ENCODE measurements around the gene CETN3. TPM values are rescaled to one million over a fixed set of nuclear protein-coding genes. Genes with fewer than 3 reads are reported as not detected.

CETN3 gene
- total RNA-seq, 1 experiment from 2014 or later = 42.8 TPM

GRCh38 chr5:90399251-90399650 lies 10.3 kb downstream of the CETN3 start:
- ATAC-seq = no peak
- ChIA-PET CTCF (no interaction called here), RAD21 (ENCODE audit: low non-redundant PET in 1 of 2, low total read pairs in 2 of 2, uncharacterized antibody in 2 of 2, unreplicated experiment in 2 of 2) (no interaction called here), POLR2A (interaction anchor here (5.0 kb wide), 1 partner anchor 11 kb away, joined by 29 read pairs; the partner anchor contains the start of gene CETN3)
- TF ChIP-seq RAD21 (IDR thresholded peaks at IDR 0.05; ENCODE audit: low read depth) (no peak), ATF3 (IDR thresholded peaks at IDR 0.05) (no peak), CBX3 (IDR thresholded peaks at IDR 0.05; ENCODE audit: low read depth) (no peak), ZNF274 (IDR thresholded peaks at IDR 0.05; ENCODE audit: low read depth, low read length) (no peak), EZH2 (IDR thresholded peaks at IDR 0.05) (no peak), FOSL1 (IDR thresholded peaks at IDR 0.05; ENCODE audit: low read depth) (no peak), POLR2AphosphoS5 (IDR thresholded peaks at IDR 0.05; ENCODE audit: low read depth, low read length) (no peak), MAX (IDR thresholded peaks at IDR 0.05) (no peak), POLR2A (IDR thresholded peaks at IDR 0.05; ENCODE audit: borderline replicate concordance, extremely low read depth, insufficient read depth, insufficient read length) (no peak), EZH2phosphoT487 (IDR thresholded peaks at IDR 0.05; ENCODE audit: borderline replicate concordance) (no peak), JUND (IDR thresholded peaks at IDR 0.05) (no peak)
- no peaks in the 10 kb centered on the region for H3K27me3 ChIP-seq (ENCODE audit: insufficient read depth, low read length)
- no peak overlapping the region for H2AFZ ChIP-seq (ENCODE audit: low read depth, low read length, poor library complexity, severe bottlenecking)
- H3K4me1 ChIP-seq (ENCODE audit: control insufficient read depth in 1 of 2, insufficient read depth in 2 of 2, low read length in 2 of 2) = no peaks in the 10 kb centered on the region
- H3K9ac ChIP-seq (ENCODE audit: low read length) = no peak overlapping the region
- H3K4me3 ChIP-seq (replicated peaks in 1 of 2; ENCODE audit: low read depth in 1 of 2, low read length in 2 of 2) = no peak overlapping the region
- no peak overlapping the region for H3K4me2 ChIP-seq (ENCODE audit: low read length)
- no peak for DNase-seq (ENCODE audit: low read depth, low spot score)
- intact Hi-C loops (cut with micrococcal nuclease) = no loop called here
- H3K9me2 ChIP-seq (ENCODE audit: insufficient read depth) = no peaks in the 10 kb centered on the region
- H3K36me3 ChIP-seq (ENCODE audit: control insufficient read depth in 1 of 2, insufficient read depth in 2 of 2, low read length in 2 of 2) = peaks cover 3 to 7% of the 10 kb centered on the region in 2 experiments; a peak in 2 of 4 replicates
- H3K27ac ChIP-seq (ENCODE audit: low read depth, low read length) = no peak overlapping the region
- peaks cover 15% of the 10 kb centered on the region for H3K79me2 ChIP-seq (ENCODE audit: insufficient read depth, low read length)
- BruUV-seq (replicated peaks) = no TSS peak
- H3K9me3 ChIP-seq (ENCODE audit: control insufficient read depth in 1 of 2, insufficient read depth in 1 of 2, low read depth in 1 of 2, low read length in 2 of 2) = no peaks in the 10 kb centered on the region
- no peaks in the 10 kb centered on the region for H4K20me1 ChIP-seq (ENCODE audit: insufficient read depth)

- H3K79me2 ChIP-seq (ENCODE audit: insufficient read depth, low read length) = peaks cover 15% of the 10 kb centered on the region
- H3K4me2 ChIP-seq (ENCODE audit: low read length) = no peak overlapping the region
- RAD21 ChIA-PET (ENCODE audit: low non-redundant PET in 1 of 2, low total read pairs in 2 of 2, uncharacterized antibody in 2 of 2, unreplicated experiment in 2 of 2) = no interaction called here
- H3K9me2 ChIP-seq (ENCODE audit: insufficient read depth) = no peaks in the 10 kb centered on the region
- CTCF ChIA-PET = no interaction called here
- no peak for DNase-seq (ENCODE audit: low read depth, low spot score)
- POLR2A ChIA-PET = interaction anchor here (5.0 kb wide), 1 partner anchor 12 kb away, joined by 29 read pairs; the partner anchor contains the start of gene CETN3
- no TSS peak for BruUV-seq (replicated peaks)
- H3K27me3 ChIP-seq (ENCODE audit: insufficient read depth, low read length) = no peaks in the 10 kb centered on the region
- H2AFZ ChIP-seq (ENCODE audit: low read depth, low read length, poor library complexity, severe bottlenecking) = no peak overlapping the region
- H3K27ac ChIP-seq (ENCODE audit: low read depth, low read length) = no peak overlapping the region
- no peak overlapping the region for H3K9ac ChIP-seq (ENCODE audit: low read length)
- no peak overlapping the region for H3K4me3 ChIP-seq (replicated peaks in 1 of 2; ENCODE audit: low read depth in 1 of 2, low read length in 2 of 2)
- no peak for ATAC-seq
- no peaks in the 10 kb centered on the region for H3K4me1 ChIP-seq (ENCODE audit: control insufficient read depth in 1 of 2, insufficient read depth in 2 of 2, low read length in 2 of 2)
- H3K36me3 ChIP-seq (ENCODE audit: control insufficient read depth in 1 of 2, insufficient read depth in 2 of 2, low read length in 2 of 2) = peaks cover 3 to 7% of the 10 kb centered on the region in 2 experiments; a peak in 2 of 4 replicates
- intact Hi-C loops (cut with micrococcal nuclease) = no loop called here
- no peaks in the 10 kb centered on the region for H4K20me1 ChIP-seq (ENCODE audit: insufficient read depth)
- no peaks in the 10 kb centered on the region for H3K9me3 ChIP-seq (ENCODE audit: control insufficient read depth in 1 of 2, insufficient read depth in 1 of 2, low read depth in 1 of 2, low read length in 2 of 2)
- TF ChIP-seq ZFX (IDR thresholded peaks at IDR 0.05) (no peak), POLR2AphosphoS5 (IDR thresholded peaks at IDR 0.05; ENCODE audit: low read depth, low read length) (no peak), TCF7L2 (IDR thresholded peaks at IDR 0.05; ENCODE audit: borderline replicate concordance, extremely low read depth, insufficient read depth, insufficient read length) (no peak), JUND (IDR thresholded peaks at IDR 0.05) (no peak), FOSL1 (IDR thresholded peaks at IDR 0.05; ENCODE audit: low read depth) (no peak), SP1 (IDR thresholded peaks at IDR 0.05; ENCODE audit: low read depth) (no peak), EZH2 (IDR thresholded peaks at IDR 0.05) (no peak), ZBTB33 (IDR thresholded peaks at IDR 0.05; ENCODE audit: extremely low read depth, insufficient replicate concordance, low read length) (no peak), ELF1 (IDR thresholded peaks at IDR 0.05; ENCODE audit: borderline replicate concordance, low read depth) (no peak), POLR2A (IDR thresholded peaks at IDR 0.05; ENCODE audit: borderline replicate concordance, extremely low read depth, insufficient read depth, insufficient read length) (no peak), CTCF (IDR thresholded peaks at IDR 0.05 in 2 of 3, conservative IDR thresholded peaks at IDR 0.05 in 1 of 3; ENCODE audit: borderline replicate concordance in 1 of 3, insufficient read depth in 1 of 3, low read depth in 2 of 3, low read length in 2 of 3) (no peak)
Observed at GRCh38 chr5:90398726-90399125, 10.8 kb downstream of the CETN3 start.
